Measurements from ENCODE around the gene FBXO3.

- TF ChIP-seq CTCF (IDR thresholded peaks at IDR 0.05) = no peak
- TF ChIP-seq POLR2A (IDR thresholded peaks at IDR 0.05) = no peak
- no peak for TF ChIP-seq POLR2AphosphoS5 (IDR thresholded peaks at IDR 0.05; ENCODE audit: insufficient read depth in 1 of 2, low read depth in 1 of 2)
Observed at GRCh38 chr11:33697997-33698396, 76.3 kb downstream of the FBXO3 start.
